ENCODE results near the gene PIGN. TPM values are rescaled to one million over a fixed set of nuclear protein-coding genes. Genes with fewer than 3 reads are reported as not detected.
"Not testable (repeated sequence)": the region's sequence is repeated elsewhere in the genome, so short reads cannot be mapped to it uniquely, and the experiment has no call there.

The PIGN gene
- total RNA-seq, 1 donor, result 17.1 TPM

GRCh38 chr18:62034286-62034685, 152.6 kb downstream of the PIGN start:
- H3K4me3 ChIP-seq (ENCODE audit: low read length); H3K9me3 ChIP-seq (ENCODE audit: low read depth, low read length); H3K4me1 ChIP-seq (ENCODE audit: insufficient read depth, low read length); H3K27me3 ChIP-seq (ENCODE audit: insufficient read depth, low read length): not testable (repeated sequence)

GRCh38 chr18:62033756-62034155, 153.1 kb downstream of the PIGN start:
- no peak overlapping the region for H3K4me3 ChIP-seq (ENCODE audit: low read length)
- H3K27me3 ChIP-seq (ENCODE audit: insufficient read depth, low read length), result no peaks in the 10 kb centered on the region
- no peaks in the 10 kb centered on the region for H3K9me3 ChIP-seq (ENCODE audit: low read depth, low read length)
- no peaks in the 10 kb centered on the region for H3K4me1 ChIP-seq (ENCODE audit: insufficient read depth, low read length)

GRCh38 chr18:62033207-62033606, 153.6 kb downstream of the PIGN start:
- Histone ChIP-seq H3K4me3 (ENCODE audit: low read length) (no peak overlapping the region), H3K9me3 (ENCODE audit: low read depth, low read length) (no peaks in the 10 kb centered on the region), H3K4me1 (ENCODE audit: insufficient read depth, low read length) (no peaks in the 10 kb centered on the region), H3K27me3 (ENCODE audit: insufficient read depth, low read length) (no peaks in the 10 kb centered on the region)

- H3K27me3 ChIP-seq (ENCODE audit: insufficient read depth, low read length), result no peaks in the 10 kb centered on the region
- no peaks in the 10 kb centered on the region for H3K4me1 ChIP-seq (ENCODE audit: insufficient read depth, low read length)
- no peaks in the 10 kb centered on the region for H3K9me3 ChIP-seq (ENCODE audit: low read depth, low read length)
Observed at GRCh38 chr18:62030091-62030985, 156.5 kb downstream of the PIGN start.

GRCh38 chr18:62028715-62029114, 158.1 kb downstream of the PIGN start:
- no peak overlapping the region for H3K4me3 ChIP-seq (ENCODE audit: low read length)
- no peaks in the 10 kb centered on the region for H3K4me1 ChIP-seq (ENCODE audit: insufficient read depth, low read length)
- H3K27me3 ChIP-seq (ENCODE audit: insufficient read depth, low read length), result no peaks in the 10 kb centered on the region
- H3K9me3 ChIP-seq (ENCODE audit: low read depth, low read length), result no peaks in the 10 kb centered on the region

More at GRCh38 chr18:62030091-62030985, 156.5 kb downstream of the PIGN start:
- no peak overlapping the region for H3K4me3 ChIP-seq (ENCODE audit: low read length)

- no peaks in the 10 kb centered on the region for H3K9me3 ChIP-seq (ENCODE audit: low read depth, low read length)
- no peaks in the 10 kb centered on the region for H3K4me1 ChIP-seq (ENCODE audit: insufficient read depth, low read length)
- H3K27me3 ChIP-seq (ENCODE audit: insufficient read depth, low read length), result no peaks in the 10 kb centered on the region
- H3K4me3 ChIP-seq (ENCODE audit: low read length), result no peak overlapping the region
Observed at GRCh38 chr18:62027914-62028520, 158.8 kb downstream of the PIGN start.

- no peak overlapping the region for H3K4me3 ChIP-seq (ENCODE audit: low read length)
- H3K9me3 ChIP-seq (ENCODE audit: low read depth, low read length), result no peaks in the 10 kb centered on the region
- no peaks in the 10 kb centered on the region for H3K27me3 ChIP-seq (ENCODE audit: insufficient read depth, low read length)
- no peaks in the 10 kb centered on the region for H3K4me1 ChIP-seq (ENCODE audit: insufficient read depth, low read length)
Observed at GRCh38 chr18:62026586-62026985, 160.3 kb downstream of the PIGN start.

- H3K9me3 ChIP-seq (ENCODE audit: low read depth, low read length), result no peaks in the 10 kb centered on the region
- H3K4me3 ChIP-seq (ENCODE audit: low read length), result no peak overlapping the region
- H3K27me3 ChIP-seq (ENCODE audit: insufficient read depth, low read length), result no peaks in the 10 kb centered on the region
- H3K4me1 ChIP-seq (ENCODE audit: insufficient read depth, low read length), result no peaks in the 10 kb centered on the region
Observed at GRCh38 chr18:62024983-62025382, 161.9 kb downstream of the PIGN start.

- no peaks in the 10 kb centered on the region for H3K4me1 ChIP-seq (ENCODE audit: insufficient read depth, low read length)
- H3K4me3 ChIP-seq (ENCODE audit: low read length), result no peak overlapping the region
- no peaks in the 10 kb centered on the region for H3K27me3 ChIP-seq (ENCODE audit: insufficient read depth, low read length)
- no peaks in the 10 kb centered on the region for H3K9me3 ChIP-seq (ENCODE audit: low read depth, low read length)
Observed at GRCh38 chr18:62023536-62023935, 163.3 kb downstream of the PIGN start.

- Histone ChIP-seq H3K4me3 (ENCODE audit: low read length) (no peak overlapping the region), H3K9me3 (ENCODE audit: low read depth, low read length) (no peaks in the 10 kb centered on the region), H3K27me3 (ENCODE audit: insufficient read depth, low read length) (no peaks in the 10 kb centered on the region), H3K4me1 (ENCODE audit: insufficient read depth, low read length) (no peaks in the 10 kb centered on the region)
Observed at GRCh38 chr18:62018759-62019041, 168.2 kb downstream of the PIGN start.

- no peaks in the 10 kb centered on the region for H3K9me3 ChIP-seq (ENCODE audit: low read depth, low read length)
- no peaks in the 10 kb centered on the region for H3K27me3 ChIP-seq (ENCODE audit: insufficient read depth, low read length)
- no peak overlapping the region for H3K4me3 ChIP-seq (ENCODE audit: low read length)
- H3K4me1 ChIP-seq (ENCODE audit: insufficient read depth, low read length), result no peaks in the 10 kb centered on the region
Observed at GRCh38 chr18:62018034-62018758, 168.7 kb downstream of the PIGN start.

- Histone ChIP-seq H3K9me3 (ENCODE audit: low read depth, low read length) (no peaks in the 10 kb centered on the region), H3K4me3 (ENCODE audit: low read length) (no peak overlapping the region), H3K27me3 (ENCODE audit: insufficient read depth, low read length) (no peaks in the 10 kb centered on the region), H3K4me1 (ENCODE audit: insufficient read depth, low read length) (no peaks in the 10 kb centered on the region)
Observed at GRCh38 chr18:62017618-62018017, 169.2 kb downstream of the PIGN start.

- Histone ChIP-seq H3K4me1 (ENCODE audit: insufficient read depth, low read length) (no peaks in the 10 kb centered on the region), H3K4me3 (ENCODE audit: low read length) (no peak overlapping the region), H3K27me3 (ENCODE audit: insufficient read depth, low read length) (peaks cover 5% of the 10 kb centered on the region), H3K9me3 (ENCODE audit: low read depth, low read length) (peaks cover 3% of the 10 kb centered on the region)
Observed at GRCh38 chr18:62011416-62011815, 175.4 kb downstream of the PIGN start.

- H3K4me3 ChIP-seq (ENCODE audit: low read length), result no peak overlapping the region
- no peaks in the 10 kb centered on the region for H3K4me1 ChIP-seq (ENCODE audit: insufficient read depth, low read length)
- peaks cover 6% of the 10 kb centered on the region for H3K9me3 ChIP-seq (ENCODE audit: low read depth, low read length)
- H3K27me3 ChIP-seq (ENCODE audit: insufficient read depth, low read length), result peaks cover 5% of the 10 kb centered on the region
Observed at GRCh38 chr18:62009521-62009920, 177.3 kb downstream of the PIGN start.

GRCh38 chr18:62001396-62001795, 185.5 kb downstream of the PIGN start:
- Histone ChIP-seq H3K9me3 (ENCODE audit: low read depth, low read length) (peaks cover 3% of the 10 kb centered on the region), H3K27me3 (ENCODE audit: insufficient read depth, low read length) (no peaks in the 10 kb centered on the region), H3K4me3 (ENCODE audit: low read length) (no peak overlapping the region), H3K4me1 (ENCODE audit: insufficient read depth, low read length) (peaks cover 27% of the 10 kb centered on the region)

Measured in mononuclear cell (primary cell).